ENCODE data around the gene CD68.

CD68 gene

GRCh38 chr17:7586673-7587419 lies 7.4 kb downstream of the CD68 start:
- TF ChIP-seq CTCF (IDR thresholded peaks at IDR 0.05; ENCODE audit: low read depth, low read length), result peak; percentile 1
- no peak for TF ChIP-seq POLR2A (IDR thresholded peaks at IDR 0.05; ENCODE audit: extremely low read depth, insufficient read length)
- no peak for TF ChIP-seq MYC (IDR thresholded peaks at IDR 0.05; ENCODE audit: low read depth, low read length)
- TF ChIP-seq MAX (IDR thresholded peaks at IDR 0.05; ENCODE audit: low read depth, low read length), result no peak
- no peak overlapping the region for H3K4me3 ChIP-seq (ENCODE audit: low read depth, low read length)
- DNase-seq (ENCODE audit: low read depth), result no peak

- no peak for TF ChIP-seq MYC (IDR thresholded peaks at IDR 0.05; ENCODE audit: low read depth, low read length)
- TF ChIP-seq MAX (IDR thresholded peaks at IDR 0.05; ENCODE audit: low read depth, low read length), result no peak
- no peak for TF ChIP-seq CTCF (IDR thresholded peaks at IDR 0.05; ENCODE audit: low read depth, low read length)
- no peak for TF ChIP-seq POLR2A (IDR thresholded peaks at IDR 0.05; ENCODE audit: extremely low read depth, insufficient read length)
- H3K4me3 ChIP-seq (ENCODE audit: low read depth, low read length), result no peak overlapping the region
- no peak for DNase-seq (ENCODE audit: low read depth)
Observed at GRCh38 chr17:7587420-7588151, 8.1 kb downstream of the CD68 start.

GRCh38 chr17:7588553-7589203 lies 9.2 kb downstream of the CD68 start:
- no peak overlapping the region for H3K4me3 ChIP-seq (ENCODE audit: low read depth, low read length)
- no peak for DNase-seq (ENCODE audit: low read depth)
- TF ChIP-seq POLR2A (IDR thresholded peaks at IDR 0.05; ENCODE audit: extremely low read depth, insufficient read length) (no peak), MAX (IDR thresholded peaks at IDR 0.05; ENCODE audit: low read depth, low read length) (no peak), CTCF (IDR thresholded peaks at IDR 0.05; ENCODE audit: low read depth, low read length) (no peak), MYC (IDR thresholded peaks at IDR 0.05; ENCODE audit: low read depth, low read length) (no peak)

- TF ChIP-seq CTCF (IDR thresholded peaks at IDR 0.05; ENCODE audit: low read depth, low read length) (no peak), POLR2A (IDR thresholded peaks at IDR 0.05; ENCODE audit: extremely low read depth, insufficient read length) (no peak), MYC (IDR thresholded peaks at IDR 0.05; ENCODE audit: low read depth, low read length) (no peak)
- DNase-seq (ENCODE audit: low read depth), result no peak
- H3K4me3 ChIP-seq (ENCODE audit: low read depth, low read length), result no peak overlapping the region
Observed at GRCh38 chr17:7589204-7589868, 9.9 kb downstream of the CD68 start.

- H3K4me3 ChIP-seq (ENCODE audit: low read depth, low read length), result no peak within 1 kb of the TSS
- no peak for DNase-seq (ENCODE audit: low read depth)
- TF ChIP-seq MYC (IDR thresholded peaks at IDR 0.05; ENCODE audit: low read depth, low read length), result no peak
Observed at GRCh38 chr17:7589891-7590691, 10.7 kb downstream of the CD68 start, which contains the start of gene SOX15. SOX15 (minus strand) TSS chr17:7590094; CDS start chr17:7589676, 418 bp downstream.

Data from NB4 (cell line).